Measurements from ENCODE around the gene NANOS2. TPM values are rescaled to one million over a fixed set of nuclear protein-coding genes. Genes with fewer than 3 reads are reported as not detected.

The NANOS2 gene
- total RNA-seq, 1 experiment from 2014 or later, result not detected

DNA sequence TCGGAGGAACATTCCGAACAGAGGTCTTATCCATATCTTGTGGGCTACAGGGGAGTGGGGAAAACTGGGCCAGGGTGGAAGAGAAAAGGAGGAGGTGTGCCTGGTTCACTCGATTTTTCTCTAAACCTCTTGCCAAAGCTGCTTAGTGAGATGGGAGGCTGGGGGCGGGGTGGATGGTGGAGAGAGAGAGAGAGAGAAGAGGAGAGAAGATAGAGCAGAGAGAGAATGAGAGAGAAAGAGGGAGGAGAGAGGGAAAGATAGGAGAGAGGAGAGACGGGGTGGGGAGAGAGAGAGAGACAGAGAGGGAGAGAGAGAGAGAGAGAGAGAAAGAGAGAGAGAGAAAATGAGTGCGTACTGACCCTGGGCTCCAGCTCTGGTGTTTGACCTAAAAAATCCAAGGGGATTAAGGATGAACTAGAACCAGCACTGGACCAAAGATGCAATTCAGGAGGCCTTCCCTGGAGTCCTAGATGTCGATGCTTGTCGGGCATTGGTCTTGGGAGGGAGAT, 45.0 kb upstream of the NANOS2 start:
- Histone ChIP-seq H3K27me3 (ENCODE audit: insufficient read depth, low read depth) (peaks cover 35% of the 10 kb centered on the region), H3F3A (ENCODE audit: insufficient read depth, low read depth) (peaks cover 19% of the 10 kb centered on the region; the same call in 1 of the 2 replicates), H3K4me3 (no peak overlapping the region), H3K79me2 (ENCODE audit: low read depth) (no peaks in the 10 kb centered on the region), H3K9me2 (ENCODE audit: insufficient read depth) (no peaks in the 10 kb centered on the region), H3K4me2 (no peak overlapping the region), H3K4me1 (replicated peaks; ENCODE audit: insufficient read depth) (peaks cover 23% of the 10 kb centered on the region), H2AFZ (no peak overlapping the region), H3K27ac (no peak overlapping the region), H4K20me1 (ENCODE audit: insufficient read depth) (no peaks in the 10 kb centered on the region), H3K9me3 (ENCODE audit: insufficient read depth, low read depth) (no peaks in the 10 kb centered on the region), H3K36me3 (ENCODE audit: low read depth) (no peaks in the 10 kb centered on the region)
- TF ChIP-seq EZH2 (IDR thresholded peaks at IDR 0.05; ENCODE audit: low read depth) (no peak), CTCF (conservative IDR thresholded peaks at IDR 0.05) (no peak)
- POLR2A ChIA-PET (ENCODE audit: unreplicated experiment), result no interaction called here
- CTCF ChIA-PET, result interaction anchor here (0.6 kb wide), 1 partner anchor 14 kb away, joined by 6 read pairs; no protein-coding TSS in a partner anchor
- no TSS peak for BruUV-seq (replicated peaks)
- no peak for DNase-seq
- intact Hi-C loops (cut with micrococcal nuclease; ENCODE audit: unreplicated experiment), result no loop called here

DNA sequence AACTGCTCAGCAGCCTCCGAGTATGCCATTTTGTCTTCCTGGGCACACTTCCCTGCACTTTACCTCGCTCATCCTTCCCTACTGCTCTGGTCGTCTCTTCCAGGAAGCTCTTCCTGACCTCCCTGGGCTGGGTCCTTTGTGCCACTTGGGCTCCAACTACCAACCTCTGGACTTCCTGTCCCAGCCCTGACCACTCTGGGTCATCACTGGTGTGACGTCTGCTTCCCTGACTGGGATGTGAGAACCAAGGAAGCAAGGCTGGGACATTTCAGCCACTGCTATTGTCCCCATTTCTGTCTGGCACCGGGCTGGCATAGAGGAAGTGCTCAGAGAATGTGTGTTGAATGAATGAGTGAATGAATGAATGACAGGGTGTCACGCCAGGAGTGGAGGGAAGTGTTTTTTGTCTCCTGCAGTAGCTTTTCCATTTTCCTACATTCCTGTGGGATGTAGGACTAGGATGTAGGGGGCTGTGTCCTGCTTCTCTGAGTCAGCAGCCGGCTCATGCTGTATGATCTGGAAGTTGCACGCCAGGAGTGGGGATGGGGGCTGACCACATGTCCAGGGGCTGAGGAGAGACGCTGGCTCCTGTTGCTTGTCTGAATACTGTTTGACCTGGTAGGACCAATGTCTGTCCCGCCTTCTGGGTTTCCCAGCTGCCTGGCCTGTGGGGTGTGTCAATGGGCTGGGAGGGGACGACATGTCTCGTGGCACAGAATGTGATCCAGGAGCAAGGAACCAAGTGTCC, 44.4 kb upstream of the NANOS2 start:
- H3K79me2 ChIP-seq (ENCODE audit: low read depth), result no peaks in the 10 kb centered on the region
- CTCF ChIA-PET, result interaction anchor here (0.6 kb wide), 1 partner anchor 14 kb away, joined by 6 read pairs; no protein-coding TSS in a partner anchor
- no peaks in the 10 kb centered on the region for H4K20me1 ChIP-seq (ENCODE audit: insufficient read depth)
- peaks cover 23% of the 10 kb centered on the region for H3K4me1 ChIP-seq (replicated peaks; ENCODE audit: insufficient read depth)
- no peak overlapping the region for H2AFZ ChIP-seq
- BruUV-seq (replicated peaks), result no TSS peak
- no peak for DNase-seq
- POLR2A ChIA-PET (ENCODE audit: unreplicated experiment), result no interaction called here
- intact Hi-C loops (cut with micrococcal nuclease; ENCODE audit: unreplicated experiment), result no loop called here
- H3K36me3 ChIP-seq (ENCODE audit: low read depth), result no peaks in the 10 kb centered on the region
- no peak overlapping the region for H3K27ac ChIP-seq
- no peaks in the 10 kb centered on the region for H3K9me2 ChIP-seq (ENCODE audit: insufficient read depth)
- no peak overlapping the region for H3K4me2 ChIP-seq
- peaks cover 19% of the 10 kb centered on the region; the same call in 1 of the 2 replicates for H3F3A ChIP-seq (ENCODE audit: insufficient read depth, low read depth)
- H3K27me3 ChIP-seq (ENCODE audit: insufficient read depth, low read depth), result peaks cover 30% of the 10 kb centered on the region
- H3K9me3 ChIP-seq (ENCODE audit: insufficient read depth, low read depth), result no peaks in the 10 kb centered on the region
- TF ChIP-seq EZH2 (IDR thresholded peaks at IDR 0.05; ENCODE audit: low read depth) (no peak), CTCF (conservative IDR thresholded peaks at IDR 0.05) (no peak)
- no peak overlapping the region for H3K4me3 ChIP-seq

- no peaks in the 10 kb centered on the region for H4K20me1 ChIP-seq (ENCODE audit: insufficient read depth)
- no peaks in the 10 kb centered on the region for H3K36me3 ChIP-seq (ENCODE audit: low read depth)
- TF ChIP-seq CTCF (conservative IDR thresholded peaks at IDR 0.05) (no peak), EZH2 (IDR thresholded peaks at IDR 0.05; ENCODE audit: low read depth) (no peak)
- H3K4me2 ChIP-seq, result no peak overlapping the region
- no peak for DNase-seq
- peaks cover 30% of the 10 kb centered on the region for H3K27me3 ChIP-seq (ENCODE audit: insufficient read depth, low read depth)
- H3K4me1 ChIP-seq (replicated peaks; ENCODE audit: insufficient read depth), result peaks cover 23% of the 10 kb centered on the region
- H2AFZ ChIP-seq, result no peak overlapping the region
- H3K4me3 ChIP-seq, result no peak overlapping the region
- H3K9me2 ChIP-seq (ENCODE audit: insufficient read depth), result no peaks in the 10 kb centered on the region
- intact Hi-C loops (cut with micrococcal nuclease; ENCODE audit: unreplicated experiment), result no loop called here
- no peaks in the 10 kb centered on the region for H3K9me3 ChIP-seq (ENCODE audit: insufficient read depth, low read depth)
- H3F3A ChIP-seq (ENCODE audit: insufficient read depth, low read depth), result peaks cover 25% of the 10 kb centered on the region; the same call in 1 of the 2 replicates
- POLR2A ChIA-PET (ENCODE audit: unreplicated experiment), result no interaction called here
- no peaks in the 10 kb centered on the region for H3K79me2 ChIP-seq (ENCODE audit: low read depth)
- no TSS peak for BruUV-seq (replicated peaks)
- H3K27ac ChIP-seq, result no peak overlapping the region
- CTCF ChIA-PET, result no interaction called here
Observed at GRCh38 chr19:45958320-45958719, 43.7 kb upstream of the NANOS2 start.

Measured in PC-9 (cell line).